Testis (tissue), 2 donors: ENCODE results near the gene C16orf86.

Experiments
- POLR2A ChIP-seq: fragments of 450-650 bp; IDR thresholded peaks from one replicate; pipeline ENCODE4 v1.6.1; 2017; ENCODE audit warnings: antibody characterized with exemption, mild to moderate bottlenecking, moderate library complexity
- TF ChIP-seq, protein P1 (sequence below), 3 experiments: fragments of 450-650 bp in 2 of 3; fragments of 200-600 bp in 1 of 3; sonication (generic) in 1 of 3; IDR thresholded peaks; one replicate each; pipeline ENCODE4 v1.5.1; 2016 to 2019; ENCODE audit warnings: antibody characterized with exemption in 3 of 3, mild to moderate bottlenecking in 2 of 3, moderate library complexity in 1 of 3

- TF ChIP-seq, protein P1, sequence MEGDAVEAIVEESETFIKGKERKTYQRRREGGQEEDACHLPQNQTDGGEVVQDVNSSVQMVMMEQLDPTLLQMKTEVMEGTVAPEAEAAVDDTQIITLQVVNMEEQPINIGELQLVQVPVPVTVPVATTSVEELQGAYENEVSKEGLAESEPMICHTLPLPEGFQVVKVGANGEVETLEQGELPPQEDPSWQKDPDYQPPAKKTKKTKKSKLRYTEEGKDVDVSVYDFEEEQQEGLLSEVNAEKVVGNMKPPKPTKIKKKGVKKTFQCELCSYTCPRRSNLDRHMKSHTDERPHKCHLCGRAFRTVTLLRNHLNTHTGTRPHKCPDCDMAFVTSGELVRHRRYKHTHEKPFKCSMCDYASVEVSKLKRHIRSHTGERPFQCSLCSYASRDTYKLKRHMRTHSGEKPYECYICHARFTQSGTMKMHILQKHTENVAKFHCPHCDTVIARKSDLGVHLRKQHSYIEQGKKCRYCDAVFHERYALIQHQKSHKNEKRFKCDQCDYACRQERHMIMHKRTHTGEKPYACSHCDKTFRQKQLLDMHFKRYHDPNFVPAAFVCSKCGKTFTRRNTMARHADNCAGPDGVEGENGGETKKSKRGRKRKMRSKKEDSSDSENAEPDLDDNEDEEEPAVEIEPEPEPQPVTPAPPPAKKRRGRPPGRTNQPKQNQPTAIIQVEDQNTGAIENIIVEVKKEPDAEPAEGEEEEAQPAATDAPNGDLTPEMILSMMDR (IDR thresholded peaks at IDR 0.05), result no peak
- TF ChIP-seq POLR2A, result no peak
Observed at GRCh38 chr16:67709050-67709449, 42.4 kb downstream of the C16orf86 start.
